Endothelial cell (in vitro differentiated cells): ENCODE results near the gene FAM53B. TPM values are rescaled to one million over a fixed set of nuclear protein-coding genes. Genes with fewer than 3 reads are reported as not detected.

Experiments
- DNase-seq: peaks from one replicate; pipeline ENCODE4 v3.0.0; 2021; ENCODE audit warnings: low spot score
- H3K27ac Mint-ChIP-seq: one replicate; pipeline ENCODE4 v1.8.0; 2021; ENCODE audit warnings: mixed read lengths, inconsistent platforms; ENCODE audit not compliant: unreplicated experiment
- H3K27me3 Mint-ChIP-seq: one replicate; pipeline ENCODE4 v1.8.0; 2021; ENCODE audit warnings: mild to moderate bottlenecking, moderate library complexity, mixed read lengths, inconsistent platforms; ENCODE audit not compliant: unreplicated experiment
- H3K36me3 Mint-ChIP-seq: one replicate; pipeline ENCODE4 v1.8.0; 2021; ENCODE audit warnings: mild to moderate bottlenecking, low read depth, mixed read lengths, inconsistent platforms; ENCODE audit not compliant: unreplicated experiment
- H3K4me1 Mint-ChIP-seq: one replicate; pipeline ENCODE4 v1.8.0; 2021; ENCODE audit warnings: mild to moderate bottlenecking, mixed read lengths, inconsistent platforms; ENCODE audit not compliant: unreplicated experiment
- H3K4me3 Mint-ChIP-seq: one replicate; pipeline ENCODE4 v1.8.0; 2021; ENCODE audit warnings: mild to moderate bottlenecking, mixed read lengths, inconsistent platforms; ENCODE audit not compliant: unreplicated experiment
- H3K9me3 Mint-ChIP-seq: one replicate; pipeline ENCODE4 v1.8.0; 2021; ENCODE audit warnings: mixed read lengths, inconsistent platforms; ENCODE audit not compliant: unreplicated experiment
- total RNA-seq: library from RNA; stranded (reverse); fragmentation: NEBNext Ultra II Directional; extraction: Animal tissue kit (Norgen Biotek cat#: 25700); gene quantifications from one replicate; pipeline ENCODE4 v1.2.1, GENCODE V29; 2021; ENCODE audit not compliant: unreplicated experiment
- TF ChIP-seq, protein P1 (sequence below): fragments of 200-600 bp; sonication (generic); IDR thresholded peaks from one replicate; pipeline ENCODE4 v1.5.0; 2021; ENCODE audit warnings: antibody characterized with exemption; ENCODE audit not compliant: unreplicated experiment

Gene FAM53B
- total RNA-seq, 1 donor from 2014 or later: 21.0 TPM

- Mint-ChIP-seq H3K9me3 (no peaks in the 10 kb centered on the region), H3K4me3 (no peak overlapping the region), H3K27me3 (peaks cover 2% of the 10 kb centered on the region), H3K4me1 (peaks cover 27% of the 10 kb centered on the region), H3K27ac (no peak overlapping the region), H3K36me3 (peaks cover 9% of the 10 kb centered on the region)
- DNase-seq: no peak
- TF ChIP-seq, protein P1, sequence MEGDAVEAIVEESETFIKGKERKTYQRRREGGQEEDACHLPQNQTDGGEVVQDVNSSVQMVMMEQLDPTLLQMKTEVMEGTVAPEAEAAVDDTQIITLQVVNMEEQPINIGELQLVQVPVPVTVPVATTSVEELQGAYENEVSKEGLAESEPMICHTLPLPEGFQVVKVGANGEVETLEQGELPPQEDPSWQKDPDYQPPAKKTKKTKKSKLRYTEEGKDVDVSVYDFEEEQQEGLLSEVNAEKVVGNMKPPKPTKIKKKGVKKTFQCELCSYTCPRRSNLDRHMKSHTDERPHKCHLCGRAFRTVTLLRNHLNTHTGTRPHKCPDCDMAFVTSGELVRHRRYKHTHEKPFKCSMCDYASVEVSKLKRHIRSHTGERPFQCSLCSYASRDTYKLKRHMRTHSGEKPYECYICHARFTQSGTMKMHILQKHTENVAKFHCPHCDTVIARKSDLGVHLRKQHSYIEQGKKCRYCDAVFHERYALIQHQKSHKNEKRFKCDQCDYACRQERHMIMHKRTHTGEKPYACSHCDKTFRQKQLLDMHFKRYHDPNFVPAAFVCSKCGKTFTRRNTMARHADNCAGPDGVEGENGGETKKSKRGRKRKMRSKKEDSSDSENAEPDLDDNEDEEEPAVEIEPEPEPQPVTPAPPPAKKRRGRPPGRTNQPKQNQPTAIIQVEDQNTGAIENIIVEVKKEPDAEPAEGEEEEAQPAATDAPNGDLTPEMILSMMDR: no peak
These were observed 1.5 kb upstream of the FAM53B start for GRCh38 chr10:124745673-124746072.

DNA sequence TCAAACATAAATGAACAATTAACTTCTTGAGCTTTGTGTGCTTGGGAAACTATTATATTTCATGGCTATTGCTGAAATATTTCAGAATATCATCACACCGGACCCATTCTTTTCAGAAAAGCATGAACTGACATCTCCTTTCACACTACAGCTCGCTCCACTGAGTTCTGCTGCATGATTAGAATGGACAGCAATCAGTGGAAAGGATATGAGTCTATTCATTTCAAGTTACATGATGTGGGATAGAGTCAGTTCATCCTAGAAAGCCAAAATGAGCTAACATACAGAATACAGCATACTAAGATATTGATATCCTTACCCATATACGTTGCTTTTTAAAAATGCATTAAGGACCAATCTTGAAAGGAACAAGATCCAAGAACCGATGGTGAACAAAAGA is 1.1 kb upstream of the FAM53B start:
- Mint-ChIP-seq H3K4me3 (peak overlapping the region; percentile 94), H3K27ac (peak overlapping the region; percentile 91)
- TF ChIP-seq, protein P1: no peak

DNA sequence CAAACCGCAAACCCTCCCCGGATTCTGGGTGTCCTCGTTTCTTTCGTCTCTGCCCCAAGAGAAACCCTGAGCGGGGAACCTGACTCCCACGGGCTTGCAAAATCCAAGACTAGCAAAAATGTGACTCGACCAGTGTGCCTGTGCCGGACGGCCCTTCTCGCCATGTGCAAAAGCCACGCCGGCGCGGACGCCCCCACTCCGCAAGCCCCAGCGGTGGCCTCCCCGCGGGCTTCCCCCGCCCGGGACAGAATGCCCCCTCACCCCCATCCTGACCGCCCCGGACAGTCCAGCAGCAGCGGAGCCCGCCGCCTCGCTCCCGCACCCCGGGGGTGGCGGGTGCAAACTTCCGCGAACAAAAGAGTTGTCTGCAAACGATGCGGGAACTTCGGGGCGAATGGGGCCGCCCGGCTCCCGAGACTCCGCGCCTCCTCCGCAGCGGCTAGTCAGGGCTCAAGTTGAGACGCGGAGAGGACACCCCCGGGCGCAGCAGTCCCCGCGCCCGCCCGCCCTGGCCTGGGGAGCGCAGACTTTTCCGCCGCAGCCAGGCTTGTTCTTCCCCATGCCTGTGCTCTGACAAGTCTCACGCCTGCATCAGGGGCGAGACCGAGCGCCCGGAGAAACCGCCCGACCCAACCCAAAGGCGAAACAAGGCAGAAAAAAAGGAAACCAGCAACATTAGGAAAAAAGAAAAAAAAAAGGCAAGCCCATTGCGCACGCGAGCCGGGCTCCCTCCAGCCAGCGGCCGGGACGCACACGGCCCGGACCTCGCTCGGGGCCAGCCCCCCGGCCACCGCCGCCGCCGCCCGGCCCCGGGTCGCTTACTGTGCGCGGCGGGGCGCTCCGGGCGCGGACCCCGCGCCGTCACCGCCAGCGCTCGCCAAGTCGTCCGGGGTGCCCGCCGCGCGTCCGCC is 732 bp downstream of the FAM53B start:
- DNase-seq: peak; percentile 47
- H3K36me3 Mint-ChIP-seq: peaks cover 9% of the 10 kb centered on the region
- H3K4me3 Mint-ChIP-seq: peak overlapping the region; percentile 97
- H3K27me3 Mint-ChIP-seq: peaks cover 3% of the 10 kb centered on the region
- peaks cover 49% of the 10 kb centered on the region for H3K4me1 Mint-ChIP-seq
- H3K9me3 Mint-ChIP-seq: no peaks in the 10 kb centered on the region
- TF ChIP-seq, protein P1: no peak
- peak overlapping the region; percentile 87 for H3K27ac Mint-ChIP-seq

More for the DNA sequence above, 1.1 kb upstream of the FAM53B start:
- Mint-ChIP-seq H3K36me3 (peaks cover 9% of the 10 kb centered on the region), H3K27me3 (peaks cover 2% of the 10 kb centered on the region), H3K4me1 (peaks cover 31% of the 10 kb centered on the region), H3K9me3 (no peaks in the 10 kb centered on the region)
- DNase-seq: no peak

- Mint-ChIP-seq H3K4me3 (peak overlapping the region; percentile 95), H3K9me3 (no peaks in the 10 kb centered on the region), H3K4me1 (peaks cover 52% of the 10 kb centered on the region), H3K36me3 (peaks cover 6% of the 10 kb centered on the region), H3K27ac (peak overlapping the region; percentile 73), H3K27me3 (peaks cover 4% of the 10 kb centered on the region)
- TF ChIP-seq, protein P1: no peak
- peak; percentile 43 for DNase-seq
These were observed 1.6 kb downstream of the FAM53B start for GRCh38 chr10:124742413-124743190.
